Measurements from ENCODE around the gene SDF4. TPM values are rescaled to one million over a fixed set of nuclear protein-coding genes. Genes with fewer than 3 reads are reported as not detected.

The SDF4 gene
- total RNA-seq, 2 donors from 2014 or later = 177 to 185 TPM

DNA sequence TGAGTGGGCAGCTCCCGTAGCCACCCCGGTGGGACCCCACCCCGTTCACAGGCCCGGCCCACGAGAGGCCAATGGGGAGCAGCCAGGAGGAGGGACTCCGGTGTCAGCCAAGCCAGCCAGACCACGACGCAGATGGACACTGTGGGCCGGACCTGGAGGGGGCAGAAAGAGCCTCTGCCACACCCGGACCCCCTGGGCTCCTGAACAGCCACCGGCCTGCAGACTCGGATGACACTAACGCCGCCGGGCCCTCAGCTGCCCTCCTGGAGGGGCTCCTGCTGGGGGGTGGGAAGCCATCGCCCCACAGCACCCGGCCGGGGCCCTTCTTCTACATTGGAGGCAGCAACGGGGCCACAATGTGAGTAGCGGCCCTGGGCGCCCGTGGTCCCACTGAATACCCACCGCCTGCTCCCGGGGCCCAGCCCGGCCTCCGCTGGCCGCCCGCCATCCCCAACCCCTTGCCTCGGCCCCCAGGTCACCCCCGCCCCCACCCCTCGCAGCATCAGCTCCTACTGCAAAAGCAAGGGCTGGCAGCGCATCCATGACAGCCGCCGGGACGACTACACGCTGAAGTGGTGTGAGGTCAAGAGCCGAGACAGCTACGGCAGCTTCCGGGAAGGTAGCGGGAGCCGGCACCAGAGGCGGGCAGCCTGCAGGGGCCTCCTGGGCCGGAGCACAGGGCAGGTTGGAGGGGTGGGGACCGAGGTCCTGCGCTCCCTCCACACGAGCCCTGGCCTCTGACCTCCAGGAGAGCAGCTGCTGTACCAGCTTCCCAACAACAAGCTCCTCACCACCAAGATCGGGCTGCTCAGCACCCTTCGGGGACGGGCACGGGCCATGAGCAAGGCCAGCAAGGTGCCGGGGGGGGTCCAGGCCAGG is 51.6 kb downstream of the SDF4 start:
- Histone ChIP-seq H3K4me1 (replicated peaks) (no peaks in the 10 kb centered on the region), H3K9me3 (no peaks in the 10 kb centered on the region), H3K27ac (no peak overlapping the region), H3K4me3 (no peak overlapping the region), H3K36me3 (no peaks in the 10 kb centered on the region), H3K27me3 (replicated peaks; ENCODE audit: insufficient read depth) (no peaks in the 10 kb centered on the region)
- DNase-seq (ENCODE audit: low spot score) = no peak
- intact Hi-C loops (cut with DNase I) = no loop called here
- TF ChIP-seq POLR2A (IDR thresholded peaks at IDR 0.05) (no peak), POLR2AphosphoS5 (IDR thresholded peaks at IDR 0.05) (no peak)
- TF ChIP-seq, protein P1, sequence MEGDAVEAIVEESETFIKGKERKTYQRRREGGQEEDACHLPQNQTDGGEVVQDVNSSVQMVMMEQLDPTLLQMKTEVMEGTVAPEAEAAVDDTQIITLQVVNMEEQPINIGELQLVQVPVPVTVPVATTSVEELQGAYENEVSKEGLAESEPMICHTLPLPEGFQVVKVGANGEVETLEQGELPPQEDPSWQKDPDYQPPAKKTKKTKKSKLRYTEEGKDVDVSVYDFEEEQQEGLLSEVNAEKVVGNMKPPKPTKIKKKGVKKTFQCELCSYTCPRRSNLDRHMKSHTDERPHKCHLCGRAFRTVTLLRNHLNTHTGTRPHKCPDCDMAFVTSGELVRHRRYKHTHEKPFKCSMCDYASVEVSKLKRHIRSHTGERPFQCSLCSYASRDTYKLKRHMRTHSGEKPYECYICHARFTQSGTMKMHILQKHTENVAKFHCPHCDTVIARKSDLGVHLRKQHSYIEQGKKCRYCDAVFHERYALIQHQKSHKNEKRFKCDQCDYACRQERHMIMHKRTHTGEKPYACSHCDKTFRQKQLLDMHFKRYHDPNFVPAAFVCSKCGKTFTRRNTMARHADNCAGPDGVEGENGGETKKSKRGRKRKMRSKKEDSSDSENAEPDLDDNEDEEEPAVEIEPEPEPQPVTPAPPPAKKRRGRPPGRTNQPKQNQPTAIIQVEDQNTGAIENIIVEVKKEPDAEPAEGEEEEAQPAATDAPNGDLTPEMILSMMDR (IDR thresholded peaks at IDR 0.05) = no peak
- WGBS = 79% methylated on average over 46 of the region's 51 CpGs

DNA sequence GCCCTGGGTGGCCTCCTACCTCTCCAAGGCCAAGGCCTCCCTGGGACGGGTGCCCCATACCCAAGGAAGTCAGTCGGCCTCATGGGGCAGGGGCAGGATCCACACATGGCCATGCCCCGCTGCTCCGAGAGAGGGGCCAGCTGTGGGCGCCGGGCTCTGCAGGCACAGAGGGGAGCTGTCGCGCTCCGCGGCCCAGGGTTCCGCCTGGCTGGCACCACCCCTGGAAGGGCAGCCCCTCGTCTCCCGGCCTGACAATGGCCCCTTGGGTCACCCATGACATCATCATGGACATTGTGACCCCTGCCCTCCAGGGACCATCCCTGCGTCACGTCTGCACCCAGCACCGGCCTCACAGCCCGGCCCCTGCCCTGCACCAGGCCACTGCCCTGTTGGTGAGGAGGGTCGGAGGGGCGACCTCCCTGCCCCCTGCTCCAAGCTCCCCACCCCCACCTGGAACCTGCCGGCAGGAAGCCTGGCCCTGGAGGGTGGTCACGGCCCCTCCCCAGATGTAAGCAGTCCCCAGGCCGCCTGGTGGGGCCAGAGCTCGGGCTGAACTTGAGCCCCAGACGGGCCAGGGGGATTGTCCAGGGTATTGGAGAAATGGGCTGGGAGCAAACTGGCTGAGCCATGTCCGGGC is 52.3 kb downstream of the SDF4 start:
- no peaks in the 10 kb centered on the region for H3K4me1 ChIP-seq (replicated peaks)
- 90% methylated on average over 23 of the region's 25 CpGs for WGBS
- no peak overlapping the region for H3K4me3 ChIP-seq
- no peaks in the 10 kb centered on the region for H3K9me3 ChIP-seq
- no peak for DNase-seq (ENCODE audit: low spot score)
- H3K27me3 ChIP-seq (replicated peaks; ENCODE audit: insufficient read depth) = no peaks in the 10 kb centered on the region
- no peaks in the 10 kb centered on the region for H3K36me3 ChIP-seq
- no peak overlapping the region for H3K27ac ChIP-seq
- no peak for TF ChIP-seq POLR2AphosphoS5 (IDR thresholded peaks at IDR 0.05)
- no peak for TF ChIP-seq POLR2A (IDR thresholded peaks at IDR 0.05)
- TF ChIP-seq, protein P1 (IDR thresholded peaks at IDR 0.05) = no peak
- intact Hi-C loops (cut with DNase I) = no loop called here

DNA sequence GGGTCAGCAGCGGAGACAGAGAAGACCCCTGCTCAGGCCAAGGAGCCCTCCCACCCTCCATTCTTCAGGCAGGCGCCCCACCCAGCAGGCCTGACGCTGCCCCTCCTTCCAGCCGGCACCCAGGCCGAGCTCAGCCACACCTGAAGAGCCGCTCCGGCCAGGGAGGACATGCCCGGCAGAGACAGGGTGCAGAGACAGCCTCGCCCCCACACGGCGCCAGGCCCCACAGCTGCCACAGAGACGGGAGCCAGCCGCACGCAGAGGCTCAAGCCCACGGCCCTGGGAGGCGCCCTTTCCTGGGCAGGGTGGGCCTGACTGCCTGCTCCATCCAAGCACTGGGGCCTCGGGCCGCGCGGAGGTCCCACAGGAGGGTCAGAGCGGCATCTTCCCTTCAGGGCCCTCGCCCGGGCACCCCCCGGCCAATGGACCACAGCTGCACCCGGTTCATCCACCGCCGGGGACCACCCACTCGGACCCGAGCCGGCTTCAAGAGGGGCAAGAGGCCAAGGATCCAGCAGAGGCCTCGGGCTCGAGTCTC is 52.9 kb downstream of the SDF4 start:
- Histone ChIP-seq H3K27ac (no peak overlapping the region), H3K4me3 (no peak overlapping the region), H3K9me3 (no peaks in the 10 kb centered on the region), H3K36me3 (no peaks in the 10 kb centered on the region), H3K27me3 (replicated peaks; ENCODE audit: insufficient read depth) (no peaks in the 10 kb centered on the region), H3K4me1 (replicated peaks) (no peaks in the 10 kb centered on the region)
- WGBS = 93% methylated on average over 21 of the region's 32 CpGs
- DNase-seq (ENCODE audit: low spot score) = no peak
- no peak for TF ChIP-seq POLR2A (IDR thresholded peaks at IDR 0.05)
- no peak for TF ChIP-seq POLR2AphosphoS5 (IDR thresholded peaks at IDR 0.05)
- TF ChIP-seq, protein P1 (IDR thresholded peaks at IDR 0.05) = no peak
- intact Hi-C loops (cut with DNase I) = no loop called here

DNA sequence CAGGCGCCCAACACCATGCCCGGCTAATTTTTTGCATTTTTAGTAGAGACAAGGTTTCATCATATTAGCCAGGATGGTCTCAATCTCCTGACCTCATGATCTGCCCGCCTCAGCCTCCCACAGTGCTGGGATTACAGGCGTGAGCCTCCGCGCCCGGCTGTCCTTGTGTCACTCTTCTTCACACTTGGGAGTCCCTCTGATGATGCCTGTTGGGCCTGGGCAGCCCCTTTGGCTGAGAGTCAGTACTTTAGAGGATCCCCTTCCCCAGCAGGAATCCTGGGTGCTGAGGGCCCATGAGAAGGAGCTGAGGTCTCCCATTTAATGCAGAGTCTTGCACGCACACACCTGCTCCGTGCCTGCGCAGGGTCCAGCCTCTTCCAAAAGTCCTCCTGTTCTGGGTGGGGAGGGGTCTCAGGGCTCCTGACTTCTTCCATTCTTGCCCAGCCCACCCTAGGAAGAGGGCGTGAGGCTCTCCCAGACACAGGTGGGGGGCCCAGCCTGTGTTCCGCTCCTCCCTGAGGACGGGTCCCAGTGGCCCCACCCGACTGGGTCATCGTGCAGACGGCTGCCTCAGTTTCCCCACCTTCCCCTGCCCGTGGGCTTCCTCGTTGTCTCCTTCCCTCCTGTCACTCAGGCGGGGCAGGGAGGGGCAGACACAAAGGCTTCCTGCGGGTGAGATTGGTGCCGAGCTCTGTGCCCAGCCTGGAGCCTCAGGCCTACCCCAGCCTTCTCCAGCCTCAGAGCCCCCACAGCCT is 54.2 kb downstream of the SDF4 start:
- no peak for DNase-seq (ENCODE audit: low spot score)
- Histone ChIP-seq H3K36me3 (no peaks in the 10 kb centered on the region), H3K4me1 (replicated peaks) (no peaks in the 10 kb centered on the region), H3K4me3 (no peak overlapping the region), H3K27ac (no peak overlapping the region), H3K9me3 (no peaks in the 10 kb centered on the region), H3K27me3 (replicated peaks; ENCODE audit: insufficient read depth) (no peaks in the 10 kb centered on the region)
- WGBS = 86% methylated on average over 21 of the region's 21 CpGs
- intact Hi-C loops (cut with DNase I) = no loop called here
- TF ChIP-seq, protein P1 (IDR thresholded peaks at IDR 0.05) = no peak
- no peak for TF ChIP-seq POLR2A (IDR thresholded peaks at IDR 0.05)
- TF ChIP-seq POLR2AphosphoS5 (IDR thresholded peaks at IDR 0.05) = no peak
